MM.1S (cell line): Measurements from ENCODE around the gene GMPS.

Source experiments
- EZH2 ChIP-seq: fragments of 300-600 bp; sonication (generic); optimal IDR thresholded peaks from 2 replicates; pipeline ENCODE3; 2017; ENCODE audit warnings: low read depth, mild to moderate bottlenecking, antibody characterized with exemption, low read length, mixed read lengths
- TF ChIP-seq, protein P1 (sequence below): fragments of 300-600 bp; sonication (generic); IDR thresholded peaks from 2 replicates; pipeline ENCODE4 v1.5.1; 2016; ENCODE audit warnings: antibody characterized with exemption, low read length, mixed read lengths

DNA sequence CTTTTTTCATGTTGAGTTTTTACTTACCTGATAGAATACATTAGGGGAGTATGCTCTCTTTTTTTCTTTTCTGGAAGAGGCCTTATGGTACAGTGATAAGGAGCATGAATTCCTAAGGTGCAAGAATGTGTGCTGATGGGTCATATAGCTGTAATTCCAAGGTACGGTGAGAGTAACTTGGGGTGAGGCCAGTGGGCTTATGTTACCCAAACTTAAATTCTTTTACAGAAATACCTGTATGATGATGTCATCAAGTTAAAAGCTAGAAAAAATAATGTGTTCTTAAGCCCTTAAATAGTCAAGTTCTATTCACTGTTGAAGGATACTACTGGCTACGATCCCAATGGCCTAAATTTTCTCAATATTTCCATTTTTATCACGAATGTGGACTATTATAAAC lies 111.2 kb downstream of the GMPS start:
- TF ChIP-seq, protein P1, sequence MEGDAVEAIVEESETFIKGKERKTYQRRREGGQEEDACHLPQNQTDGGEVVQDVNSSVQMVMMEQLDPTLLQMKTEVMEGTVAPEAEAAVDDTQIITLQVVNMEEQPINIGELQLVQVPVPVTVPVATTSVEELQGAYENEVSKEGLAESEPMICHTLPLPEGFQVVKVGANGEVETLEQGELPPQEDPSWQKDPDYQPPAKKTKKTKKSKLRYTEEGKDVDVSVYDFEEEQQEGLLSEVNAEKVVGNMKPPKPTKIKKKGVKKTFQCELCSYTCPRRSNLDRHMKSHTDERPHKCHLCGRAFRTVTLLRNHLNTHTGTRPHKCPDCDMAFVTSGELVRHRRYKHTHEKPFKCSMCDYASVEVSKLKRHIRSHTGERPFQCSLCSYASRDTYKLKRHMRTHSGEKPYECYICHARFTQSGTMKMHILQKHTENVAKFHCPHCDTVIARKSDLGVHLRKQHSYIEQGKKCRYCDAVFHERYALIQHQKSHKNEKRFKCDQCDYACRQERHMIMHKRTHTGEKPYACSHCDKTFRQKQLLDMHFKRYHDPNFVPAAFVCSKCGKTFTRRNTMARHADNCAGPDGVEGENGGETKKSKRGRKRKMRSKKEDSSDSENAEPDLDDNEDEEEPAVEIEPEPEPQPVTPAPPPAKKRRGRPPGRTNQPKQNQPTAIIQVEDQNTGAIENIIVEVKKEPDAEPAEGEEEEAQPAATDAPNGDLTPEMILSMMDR = no peak
- TF ChIP-seq EZH2 = no peak
